ENCODE measurements around the gene PPM1L. TPM values are rescaled to one million over a fixed set of nuclear protein-coding genes. Genes with fewer than 3 reads are reported as not detected.

PPM1L gene
- total RNA-seq, 1 experiment from 2014 or later = 5.0 TPM

- Histone ChIP-seq H3K27me3 (ENCODE audit: insufficient read depth, low read depth) (no peaks in the 10 kb centered on the region), H3K9me2 (ENCODE audit: insufficient read depth) (no peaks in the 10 kb centered on the region), H3K79me2 (ENCODE audit: low read depth) (no peaks in the 10 kb centered on the region), H3K9me3 (ENCODE audit: insufficient read depth, low read depth) (no peaks in the 10 kb centered on the region), H2AFZ (no peak overlapping the region), H3K4me2 (no peak overlapping the region), H3K27ac (no peak overlapping the region), H4K20me1 (ENCODE audit: insufficient read depth) (no peaks in the 10 kb centered on the region), H3K36me3 (ENCODE audit: low read depth) (no peaks in the 10 kb centered on the region), H3K4me1 (replicated peaks; ENCODE audit: insufficient read depth) (no peaks in the 10 kb centered on the region), H3K4me3 (no peak overlapping the region), H3F3A (ENCODE audit: insufficient read depth, low read depth) (no peaks in the 10 kb centered on the region)
- intact Hi-C loops (cut with micrococcal nuclease; ENCODE audit: unreplicated experiment) = no loop called here
- TF ChIP-seq EZH2 (IDR thresholded peaks at IDR 0.05; ENCODE audit: low read depth) (no peak), CTCF (conservative IDR thresholded peaks at IDR 0.05) (no peak)
- BruUV-seq (replicated peaks) = no TSS peak
- no peak for DNase-seq
- POLR2A ChIA-PET (ENCODE audit: unreplicated experiment) = no interaction called here
- CTCF ChIA-PET = no interaction called here
These were observed 236.7 kb downstream of the PPM1L start for GRCh38 chr3:160992712-160993111.

GRCh38 chr3:160996811-160997210, 240.8 kb downstream of the PPM1L start:
- Histone ChIP-seq H3K36me3 (ENCODE audit: low read depth) (no peaks in the 10 kb centered on the region), H3K27me3 (ENCODE audit: insufficient read depth, low read depth) (no peaks in the 10 kb centered on the region), H3K27ac (no peak overlapping the region), H3F3A (ENCODE audit: insufficient read depth, low read depth) (no peaks in the 10 kb centered on the region), H4K20me1 (ENCODE audit: insufficient read depth) (no peaks in the 10 kb centered on the region), H3K4me2 (no peak overlapping the region), H3K4me1 (replicated peaks; ENCODE audit: insufficient read depth) (no peaks in the 10 kb centered on the region), H3K9me3 (ENCODE audit: insufficient read depth, low read depth) (no peaks in the 10 kb centered on the region), H3K79me2 (ENCODE audit: low read depth) (no peaks in the 10 kb centered on the region), H2AFZ (no peak overlapping the region), H3K4me3 (no peak overlapping the region), H3K9me2 (ENCODE audit: insufficient read depth) (no peaks in the 10 kb centered on the region)
- intact Hi-C loops (cut with micrococcal nuclease; ENCODE audit: unreplicated experiment) = no loop called here
- POLR2A ChIA-PET (ENCODE audit: unreplicated experiment) = no interaction called here
- CTCF ChIA-PET = no interaction called here
- TF ChIP-seq CTCF (conservative IDR thresholded peaks at IDR 0.05) = no peak
- TF ChIP-seq EZH2 (IDR thresholded peaks at IDR 0.05; ENCODE audit: low read depth) = no peak
- BruUV-seq (replicated peaks) = no TSS peak
- DNase-seq = no peak

- DNase-seq = no peak
- Histone ChIP-seq H3K9me2 (ENCODE audit: insufficient read depth) (no peaks in the 10 kb centered on the region), H3K27ac (no peak overlapping the region), H3K9me3 (ENCODE audit: insufficient read depth, low read depth) (no peaks in the 10 kb centered on the region), H3K4me1 (replicated peaks; ENCODE audit: insufficient read depth) (no peaks in the 10 kb centered on the region), H3K27me3 (ENCODE audit: insufficient read depth, low read depth) (no peaks in the 10 kb centered on the region), H3K36me3 (ENCODE audit: low read depth) (no peaks in the 10 kb centered on the region), H3F3A (ENCODE audit: insufficient read depth, low read depth) (no peaks in the 10 kb centered on the region), H3K79me2 (ENCODE audit: low read depth) (no peaks in the 10 kb centered on the region), H3K4me3 (no peak overlapping the region), H3K4me2 (no peak overlapping the region), H2AFZ (no peak overlapping the region), H4K20me1 (ENCODE audit: insufficient read depth) (no peaks in the 10 kb centered on the region)
- POLR2A ChIA-PET (ENCODE audit: unreplicated experiment) = no interaction called here
- no TSS peak for BruUV-seq (replicated peaks)
- TF ChIP-seq EZH2 (IDR thresholded peaks at IDR 0.05; ENCODE audit: low read depth) = no peak
- TF ChIP-seq CTCF (conservative IDR thresholded peaks at IDR 0.05) = no peak
- CTCF ChIA-PET = no interaction called here
- intact Hi-C loops (cut with micrococcal nuclease; ENCODE audit: unreplicated experiment) = no loop called here
These were observed 242.6 kb downstream of the PPM1L start for GRCh38 chr3:160998581-160998980.

All from PC-9 (cell line).